Urinary bladder (tissue), 4 donors: Measurements from ENCODE around the gene EQTN. TPM values are rescaled to one million over a fixed set of nuclear protein-coding genes. Genes with fewer than 3 reads are reported as not detected.

ENCODE experiments used
- DNase-seq: peaks from one replicate; pipeline ENCODE4 v3.0.0-alpha.2; 2015; ENCODE audit errors: extremely low spot score
- H3K27ac ChIP-seq: one replicate; pipeline ENCODE4 v1.5.1; 2013; ENCODE audit warnings: low read depth, mild to moderate bottlenecking, moderate library complexity
- H3K36me3 ChIP-seq: one replicate; pipeline ENCODE4 v1.6.1; 2013; ENCODE audit warnings: mild to moderate bottlenecking, moderate library complexity; ENCODE audit not compliant: insufficient read depth
- H3K4me1 ChIP-seq: one replicate; pipeline ENCODE4 v1.6.1; 2013; ENCODE audit warnings: mild to moderate bottlenecking, moderate library complexity; ENCODE audit not compliant: insufficient read depth
- H3K4me3 ChIP-seq: one replicate; pipeline ENCODE4 v1.5.1; 2013; ENCODE audit warnings: low read depth, low read length
- WGBS: extraction: QIAGEN DNeasy Blood & Tissue Kit; methylation state at CpG from one replicate; pipeline ENCODE4 v1.1.7; 2013; 5-methylcytosine and 5-hydroxymethylcytosine counted together
- polyA plus RNA-seq: library from polyadenylated mRNA; stranded (reverse); fragments of 200-250 nt; gene quantifications from one replicate; pipeline ENCODE4 v1.2.3, GENCODE V29; 2013
- total RNA-seq: library from RNA; depleted of rRNA; stranded (reverse); fragments of >200 nt; gene quantifications from one replicate; pipeline ENCODE4 v1.2.3, GENCODE V29; 2014
- donor health status: healthy with polysubstance abuse.
- donor health status: healthy.

EQTN gene
- total and polyA plus RNA-seq, 2 donors, result 0.13 to 0.74 TPM

DNA sequence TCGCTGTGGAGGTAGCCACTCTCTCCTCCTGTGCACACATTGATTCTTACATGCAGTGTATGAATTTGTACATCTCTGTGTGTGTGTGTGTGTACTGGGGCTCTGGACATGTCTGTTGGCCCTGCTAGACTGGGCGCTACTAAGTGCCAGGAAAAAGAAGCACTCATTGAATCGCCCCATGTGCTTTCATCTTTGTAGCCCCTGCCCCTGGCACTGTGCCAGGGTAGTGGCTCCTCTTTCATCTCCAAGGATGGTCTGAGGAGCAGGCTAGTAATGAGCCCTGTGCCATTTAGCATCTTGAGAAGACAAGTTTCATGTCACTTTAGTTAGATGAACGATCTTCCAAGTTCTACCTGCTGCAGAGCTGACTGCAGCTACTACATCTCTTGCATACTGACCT, 34.4 kb upstream of the EQTN start:
- H3K27ac ChIP-seq, result no peak overlapping the region
- no peak for DNase-seq
- 88% methylated on average over 4 of the region's 4 CpGs for WGBS
- no peak overlapping the region for H3K4me3 ChIP-seq
- H3K36me3 ChIP-seq, result peaks cover 3% of the 10 kb centered on the region
- no peaks in the 10 kb centered on the region for H3K4me1 ChIP-seq

DNA sequence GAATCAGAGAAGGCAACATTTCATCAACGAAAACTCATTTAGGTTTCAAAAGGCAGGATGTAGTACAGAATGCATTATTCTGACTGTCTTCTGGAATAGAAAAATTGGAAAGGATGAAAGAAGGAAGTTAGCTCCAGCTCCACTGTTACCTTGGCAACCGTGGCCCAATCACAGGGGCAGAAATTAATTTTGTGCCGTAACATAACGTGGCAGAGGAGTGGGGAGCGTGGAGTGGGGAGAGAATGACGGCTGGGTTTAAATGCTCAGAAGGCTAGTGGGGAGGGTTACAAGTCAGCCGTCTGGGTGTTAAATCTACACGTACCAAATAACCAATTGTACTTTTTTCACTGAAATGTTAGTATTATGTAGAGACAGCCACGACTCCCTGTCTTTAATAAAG, 32.3 kb upstream of the EQTN start:
- no peak overlapping the region for H3K27ac ChIP-seq
- DNase-seq, result no peak
- no peaks in the 10 kb centered on the region for H3K4me1 ChIP-seq
- WGBS, result 86% methylated on average over 9 of the region's 9 CpGs
- peaks cover 3% of the 10 kb centered on the region for H3K36me3 ChIP-seq
- no peak overlapping the region for H3K4me3 ChIP-seq

DNA sequence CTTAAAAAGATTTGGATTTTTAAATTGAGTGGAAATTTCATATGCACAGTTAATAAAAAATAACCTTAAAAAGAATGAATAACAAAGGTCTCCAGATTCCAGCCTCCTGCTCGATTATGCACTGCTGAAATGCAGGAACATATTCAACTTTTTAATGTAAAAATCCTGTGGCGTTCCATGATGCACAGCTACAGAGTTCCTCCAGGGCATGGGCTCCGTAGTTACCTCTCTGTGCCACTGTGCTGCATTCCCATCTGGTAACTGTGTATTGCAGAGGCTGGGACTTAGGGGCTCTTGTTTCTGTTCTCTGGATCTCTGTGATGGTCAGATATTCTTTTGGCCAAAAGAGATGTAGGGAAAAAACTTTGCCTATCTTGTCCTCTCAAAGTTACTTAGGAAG, 31.5 kb upstream of the EQTN start:
- 78% methylated on average over 3 of the region's 3 CpGs for WGBS

DNA sequence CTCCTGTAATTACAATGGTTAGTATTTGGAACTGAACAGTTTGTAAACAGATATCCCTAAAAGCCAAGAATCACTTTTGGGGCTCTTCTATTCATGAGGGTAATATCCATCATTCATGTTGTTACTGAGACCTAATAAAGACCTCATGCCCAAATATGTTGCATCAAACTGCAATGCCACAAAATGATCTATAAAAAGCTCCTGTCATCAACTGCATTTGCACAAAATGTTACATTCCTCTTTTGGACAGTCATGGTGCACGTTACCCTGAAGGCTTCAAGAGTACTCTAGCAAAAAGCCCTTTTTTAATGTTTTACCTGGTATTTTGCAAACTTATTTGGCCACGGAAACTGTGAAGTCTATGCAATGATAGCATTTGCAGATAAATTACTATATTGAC, 14.2 kb upstream of the EQTN start:
- no peaks in the 10 kb centered on the region for H3K36me3 ChIP-seq
- H3K4me1 ChIP-seq, result no peaks in the 10 kb centered on the region
- DNase-seq, result no peak
- no peak overlapping the region for H3K27ac ChIP-seq
- H3K4me3 ChIP-seq, result no peak overlapping the region
- WGBS, result 82% methylated on average over 2 of the region's 2 CpGs

More for the DNA sequence above, 31.5 kb upstream of the EQTN start:
- Histone ChIP-seq H3K27ac (no peak overlapping the region), H3K36me3 (peaks cover 3% of the 10 kb centered on the region), H3K4me1 (no peaks in the 10 kb centered on the region), H3K4me3 (no peak overlapping the region)
- no peak for DNase-seq

DNA sequence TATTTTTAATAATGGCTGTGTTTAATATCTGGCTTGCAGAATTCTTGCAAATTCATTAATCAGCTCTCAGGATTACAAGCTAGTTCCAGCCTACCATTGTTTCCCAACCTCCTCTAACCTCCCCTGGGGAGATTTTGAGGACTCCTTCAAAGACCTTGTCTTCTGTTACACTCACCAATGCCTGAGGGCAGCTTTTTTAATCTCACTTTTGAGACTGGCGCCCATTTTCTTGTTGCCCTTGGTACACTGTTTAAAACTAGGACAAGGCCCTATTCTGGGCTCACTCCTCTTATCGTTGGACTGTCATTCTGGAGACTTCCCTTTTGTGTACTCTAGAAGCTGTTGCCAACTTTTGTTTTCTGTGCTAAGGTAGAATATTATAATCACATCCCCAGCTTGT, 13.6 kb upstream of the EQTN start:
- H3K27ac ChIP-seq, result no peak overlapping the region
- no peak overlapping the region for H3K4me3 ChIP-seq
- no peaks in the 10 kb centered on the region for H3K36me3 ChIP-seq
- DNase-seq, result no peak
- H3K4me1 ChIP-seq, result no peaks in the 10 kb centered on the region
- whole genome bisulfite sequencing, result 56% methylated on average over 2 of the region's 2 CpGs

DNA sequence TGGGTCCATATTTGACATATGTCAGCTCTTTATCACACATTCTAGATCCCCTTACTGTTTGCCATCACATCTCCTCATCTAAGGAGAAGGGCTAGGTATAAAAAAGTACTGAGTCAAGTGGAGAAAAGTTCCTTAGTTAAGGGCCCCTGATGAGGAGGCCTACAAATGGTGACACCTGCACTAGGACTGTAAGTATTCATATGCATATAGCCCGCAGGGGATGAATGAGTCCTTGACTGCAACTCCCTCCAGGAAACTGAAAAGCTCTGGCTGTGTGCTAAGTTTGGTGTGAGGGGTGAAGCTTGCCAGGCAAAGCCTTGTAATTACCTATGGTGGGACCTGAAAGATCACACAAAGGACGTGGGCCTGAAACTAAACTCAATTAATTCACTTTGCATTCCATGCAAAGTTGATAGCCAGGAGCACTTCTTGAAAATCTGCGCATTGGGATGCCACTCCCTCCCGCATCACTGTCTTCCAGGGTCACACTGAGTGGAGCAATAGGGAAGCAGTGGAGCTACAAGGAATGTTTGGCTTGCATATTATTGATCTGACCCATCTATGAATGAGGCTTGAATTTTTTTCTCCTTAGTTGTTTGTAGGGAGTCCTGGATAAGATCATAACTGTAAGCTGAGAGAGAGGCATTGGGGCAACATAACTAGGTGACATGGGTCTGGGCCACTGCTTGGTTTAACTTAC, 11.9 kb upstream of the EQTN start:
- DNase-seq, result no peak
- 79% methylated on average over 4 of the region's 4 CpGs for WGBS
- no peaks in the 10 kb centered on the region for H3K4me1 ChIP-seq
- no peak overlapping the region for H3K4me3 ChIP-seq
- no peak overlapping the region for H3K27ac ChIP-seq
- H3K36me3 ChIP-seq, result no peaks in the 10 kb centered on the region

DNA sequence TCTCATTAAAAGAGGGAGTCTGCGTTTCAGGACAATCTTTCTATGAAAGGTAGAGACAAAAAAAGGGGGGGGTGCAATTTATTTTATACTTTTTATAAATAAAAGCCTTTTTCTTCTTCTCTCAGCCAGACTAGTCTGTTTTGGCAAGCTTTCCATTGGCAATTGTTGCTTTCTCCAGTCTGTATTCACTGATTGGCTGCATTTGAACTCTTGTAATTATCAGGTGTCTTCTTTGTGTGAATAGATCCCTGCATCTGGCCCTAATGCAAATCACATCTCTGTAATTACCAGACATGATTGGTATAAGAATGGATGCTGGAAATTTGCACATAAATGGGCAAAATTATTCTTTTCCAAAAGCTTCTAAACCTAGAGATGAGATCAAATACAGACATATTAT, 7.6 kb upstream of the EQTN start:
- H3K27ac ChIP-seq, result no peak overlapping the region
- no peak for DNase-seq
- 79% methylated on average over 1 of the region's 1 CpG for WGBS
- H3K4me3 ChIP-seq, result no peak overlapping the region
- no peaks in the 10 kb centered on the region for H3K36me3 ChIP-seq
- H3K4me1 ChIP-seq, result no peaks in the 10 kb centered on the region

DNA sequence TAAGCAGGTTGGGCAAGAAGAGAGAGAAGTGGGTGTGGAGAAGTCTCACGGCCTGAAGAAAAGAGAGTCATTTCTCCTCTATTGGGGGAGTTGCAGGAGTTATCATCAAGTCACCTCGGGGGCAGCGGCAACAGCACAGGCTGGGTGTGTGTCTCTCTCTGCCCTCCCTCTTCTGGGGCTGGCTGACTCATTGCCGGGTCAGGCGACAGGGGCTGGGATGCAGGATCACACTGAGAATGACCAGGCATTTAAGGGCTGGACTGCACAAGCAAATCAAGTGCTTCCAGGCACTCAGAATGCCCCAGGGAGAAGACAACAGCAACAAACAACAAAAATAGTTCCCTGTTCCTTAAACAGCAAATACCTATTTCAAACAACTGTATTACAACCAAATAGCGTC, 6.3 kb upstream of the EQTN start:
- no peak for DNase-seq
- WGBS, result 35% methylated on average over 6 of the region's 6 CpGs
- Histone ChIP-seq H3K4me1 (no peaks in the 10 kb centered on the region), H3K4me3 (no peak overlapping the region), H3K27ac (no peak overlapping the region), H3K36me3 (no peaks in the 10 kb centered on the region)

DNA sequence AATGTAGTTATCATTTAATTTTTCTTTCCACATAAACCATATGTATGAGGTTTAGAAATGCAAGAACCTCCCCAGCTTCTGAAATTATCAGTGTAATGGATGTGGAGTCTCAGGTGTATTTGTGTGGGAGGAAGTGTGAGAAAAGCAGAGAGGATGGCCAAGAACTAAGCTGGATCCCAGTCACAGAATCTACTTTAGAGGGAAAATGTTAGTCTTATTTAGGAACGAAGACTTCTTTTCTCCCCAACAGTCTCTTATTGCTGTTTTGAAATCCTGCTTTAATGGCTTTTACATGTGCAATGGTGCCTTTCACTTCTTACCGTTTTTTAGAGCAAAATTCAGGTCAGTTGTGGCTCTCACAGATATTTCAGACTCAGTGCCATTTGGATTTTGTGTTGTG, 3.0 kb downstream of the EQTN start:
- H3K27ac ChIP-seq, result no peak overlapping the region
- DNase-seq, result no peak
- H3K4me3 ChIP-seq, result no peak overlapping the region
- WGBS, result 74% methylated on average over 2 of the region's 2 CpGs
- H3K4me1 ChIP-seq, result no peaks in the 10 kb centered on the region
- H3K36me3 ChIP-seq, result no peaks in the 10 kb centered on the region

DNA sequence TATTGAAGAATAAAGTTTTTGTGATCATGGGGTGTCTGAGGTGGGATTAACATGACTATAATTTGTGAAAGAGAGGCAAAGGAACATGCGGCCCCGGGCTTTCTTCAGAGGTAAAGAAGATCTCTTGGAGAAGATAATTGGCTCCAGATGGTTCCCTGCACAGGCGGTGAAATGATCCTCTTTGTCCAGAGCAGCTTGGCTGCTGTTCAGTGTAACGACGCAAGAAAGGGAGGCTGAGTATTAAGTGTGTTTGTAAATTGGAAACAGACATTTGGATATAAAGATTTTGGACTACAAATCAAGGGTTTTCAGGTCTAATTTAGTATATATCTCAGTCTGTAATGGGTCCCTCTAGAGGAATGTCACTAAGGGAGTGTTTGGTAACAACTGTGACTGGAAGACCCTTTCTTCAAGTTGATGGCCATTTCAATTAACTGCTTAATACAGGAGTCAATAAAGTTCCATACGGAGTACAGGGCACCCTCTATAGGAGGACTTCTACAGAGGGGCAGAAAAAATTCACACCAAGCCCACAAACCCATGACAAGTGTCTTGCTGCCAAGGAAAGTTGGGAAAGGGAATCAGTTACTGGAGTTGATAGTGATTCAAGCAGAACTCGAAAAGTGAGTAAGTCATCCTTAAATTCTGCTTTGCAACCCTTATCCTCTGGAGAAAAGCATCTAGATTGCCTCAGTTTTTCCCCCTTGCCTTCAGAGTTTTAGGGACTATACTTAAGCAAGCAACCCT, 4.1 kb downstream of the EQTN start:
- Histone ChIP-seq H3K27ac (no peak overlapping the region), H3K4me1 (no peaks in the 10 kb centered on the region), H3K36me3 (no peaks in the 10 kb centered on the region), H3K4me3 (no peak overlapping the region)
- DNase-seq, result no peak
- WGBS, result 41% methylated on average over 7 of the region's 7 CpGs

DNA sequence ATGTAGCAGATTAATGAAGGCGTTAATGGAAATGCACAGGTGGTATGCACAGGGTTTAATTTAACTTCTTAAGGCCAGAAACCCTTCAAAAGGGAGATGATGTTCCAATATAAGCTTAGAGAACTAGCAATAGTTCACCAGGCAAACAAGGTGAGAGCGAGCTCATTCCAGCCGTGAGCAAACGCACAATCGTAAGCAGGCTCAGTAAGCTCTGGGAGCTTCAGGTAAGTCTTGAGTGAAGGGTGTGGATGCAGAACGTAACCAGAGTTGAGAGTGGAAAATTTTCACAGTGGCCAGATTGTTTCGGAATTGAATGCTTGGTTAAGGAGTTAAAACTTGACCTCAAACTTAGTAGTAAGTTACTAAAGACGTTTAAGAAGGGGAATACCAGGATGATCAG, 5.7 kb downstream of the EQTN start:
- H3K36me3 ChIP-seq, result no peaks in the 10 kb centered on the region
- no peak overlapping the region for H3K27ac ChIP-seq
- no peak overlapping the region for H3K4me3 ChIP-seq
- WGBS, result 85% methylated on average over 8 of the region's 8 CpGs
- DNase-seq, result no peak
- no peaks in the 10 kb centered on the region for H3K4me1 ChIP-seq

DNA sequence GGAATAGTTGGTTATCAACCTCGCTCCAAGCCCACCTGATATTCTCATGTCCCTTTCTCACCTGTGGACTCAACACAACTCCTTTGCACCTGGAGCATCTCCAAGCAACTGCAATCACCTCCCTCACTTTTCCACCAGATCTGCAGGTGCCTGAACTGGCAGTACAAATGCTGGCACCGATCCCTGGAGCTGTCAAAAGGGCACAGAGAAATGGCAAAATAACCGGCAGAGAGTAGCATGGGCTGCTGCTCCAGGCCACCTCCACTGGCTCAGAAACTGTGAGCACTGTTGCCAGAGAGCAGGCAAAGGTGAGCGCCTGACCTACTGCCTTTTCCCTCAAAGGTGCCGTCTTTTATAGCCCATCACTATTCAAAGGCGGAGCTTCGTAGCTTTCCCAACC, 14.7 kb downstream of the EQTN start:
- no peak overlapping the region for H3K4me3 ChIP-seq
- DNase-seq, result no peak
- 88% methylated on average over 7 of the region's 7 CpGs for WGBS
- no peaks in the 10 kb centered on the region for H3K4me1 ChIP-seq
- H3K27ac ChIP-seq, result no peak overlapping the region
- no peaks in the 10 kb centered on the region for H3K36me3 ChIP-seq

DNA sequence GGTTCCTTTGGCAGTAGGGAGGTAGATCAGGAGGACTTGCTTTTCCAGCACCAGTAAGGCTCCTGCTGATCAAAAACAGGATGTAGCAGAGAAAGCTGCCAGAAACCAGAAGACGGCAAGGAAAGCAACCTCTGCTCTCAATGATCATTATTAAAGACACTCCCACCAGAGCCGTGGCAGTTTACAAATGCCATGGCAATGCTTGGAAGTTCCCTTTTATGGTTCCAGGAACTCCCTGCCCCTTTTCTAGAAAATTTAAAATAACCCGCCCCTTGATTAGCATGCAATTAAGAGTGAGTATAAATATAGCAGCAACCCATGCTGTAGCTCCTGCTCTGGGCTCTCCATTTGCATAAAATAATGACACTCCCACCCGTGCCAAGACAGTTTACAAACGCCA, 16.1 kb downstream of the EQTN start:
- no peak overlapping the region for H3K4me3 ChIP-seq
- WGBS, result 29% methylated on average over 5 of the region's 5 CpGs
- no peak overlapping the region for H3K27ac ChIP-seq

DNA sequence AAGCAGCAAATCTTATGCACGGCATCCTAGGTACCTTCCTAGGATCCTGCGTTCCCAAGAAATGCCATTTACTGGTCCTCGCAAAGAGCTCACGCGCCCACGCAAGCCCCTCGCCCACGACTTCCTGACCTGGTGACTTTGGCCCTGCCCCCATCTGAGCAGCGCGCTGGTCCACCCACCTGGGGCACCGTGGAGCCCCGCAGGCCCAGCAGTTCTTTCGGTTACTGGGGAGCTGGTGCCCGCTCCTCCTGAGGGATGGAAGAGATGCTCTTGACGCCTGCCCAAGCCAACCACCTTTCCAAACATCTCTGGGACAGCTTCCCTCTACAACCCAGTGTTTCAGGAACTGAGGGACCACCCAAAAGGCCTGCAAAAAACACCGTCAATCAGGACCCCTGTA, 16.7 kb downstream of the EQTN start:
- 91% methylated on average over 16 of the region's 16 CpGs for WGBS
- H3K27ac ChIP-seq, result no peak overlapping the region
- no peak for DNase-seq

More for the DNA sequence above, 16.1 kb downstream of the EQTN start:
- Histone ChIP-seq H3K4me1 (no peaks in the 10 kb centered on the region), H3K36me3 (no peaks in the 10 kb centered on the region)
- no peak for DNase-seq

More for the DNA sequence above, 16.7 kb downstream of the EQTN start:
- no peaks in the 10 kb centered on the region for H3K36me3 ChIP-seq
- H3K4me1 ChIP-seq, result no peaks in the 10 kb centered on the region
- no peak overlapping the region for H3K4me3 ChIP-seq
